A204.1 (cell line): Measurements from ENCODE around the gene M1AP.

ENCODE experiments used
- FAIRE-seq: peaks from 2 replicates; lab custom pipeline; 2012; peaks lifted over from hg19 to GRCh38; lab: Jason Lieb, UNC

Gene M1AP

GRCh38 chr2:74648009-74648443 is at the start of gene M1AP:
M1AP (minus strand) TSS chr2:74648330; CDS start chr2:74640275, 8,055 bp downstream.
- no peak for FAIRE-seq

DNA sequence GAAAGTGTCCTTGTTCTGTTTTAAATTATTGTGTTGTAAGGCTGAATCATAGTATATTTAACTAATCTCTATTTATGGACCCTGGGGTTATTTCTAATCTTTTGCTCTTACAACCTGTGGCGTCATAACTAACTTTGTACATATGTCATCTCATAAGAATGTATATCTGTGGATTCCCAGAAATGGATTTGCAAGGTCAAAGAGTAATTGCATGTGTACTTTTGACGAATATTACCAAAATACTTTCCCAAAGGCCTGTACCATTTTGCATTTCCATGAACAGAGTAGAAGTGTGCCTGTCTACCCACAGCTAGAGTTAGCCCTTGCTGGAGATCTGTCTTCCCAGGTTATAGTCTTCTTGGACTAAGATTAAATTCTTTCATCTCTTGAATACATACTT is 48.7 kb upstream of the M1AP start:
- FAIRE-seq = no peak

DNA sequence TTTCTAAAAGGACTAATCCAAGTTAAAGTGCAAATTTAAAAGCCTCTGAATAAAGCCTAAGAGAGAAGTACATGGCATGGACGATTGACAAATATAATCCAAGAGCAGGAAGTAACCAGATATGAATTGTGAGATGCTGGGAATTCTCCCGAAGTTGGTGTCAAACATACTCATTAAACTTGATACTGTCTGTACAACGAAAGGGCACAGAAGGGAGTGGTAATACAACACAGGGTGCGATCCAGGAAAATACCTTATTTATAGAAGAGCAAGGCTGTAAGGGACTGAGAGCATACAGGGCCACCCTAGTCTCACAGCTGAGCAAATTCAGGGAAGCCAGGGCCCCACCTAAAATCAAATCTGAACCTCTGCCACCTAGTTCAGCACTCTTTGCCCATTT is 47.5 kb upstream of the M1AP start:
- FAIRE-seq = no peak

GRCh38 chr2:74694281-74694680 is 46.2 kb upstream of the M1AP start:
- FAIRE-seq = no peak

GRCh38 chr2:74693668-74694067 is 45.5 kb upstream of the M1AP start:
- no peak for FAIRE-seq

DNA sequence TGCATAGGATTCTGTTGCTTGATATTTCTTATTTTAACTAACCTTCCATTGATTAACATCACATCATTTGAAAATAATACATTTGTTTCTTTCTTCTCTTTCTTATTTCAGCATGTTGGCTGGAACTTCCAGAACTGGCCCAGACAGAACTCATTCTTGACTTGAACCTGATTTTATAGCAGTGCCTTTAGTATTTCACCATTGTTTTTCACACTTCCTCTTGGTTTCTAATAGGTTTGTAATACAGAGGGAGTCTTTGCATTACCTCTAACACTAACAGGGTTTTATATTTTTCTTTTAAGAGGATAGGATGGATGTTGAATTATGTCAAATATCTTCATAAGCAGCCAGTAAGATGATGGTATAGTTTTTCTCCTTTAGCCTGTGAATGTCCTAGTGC is 45.1 kb upstream of the M1AP start:
- FAIRE-seq = no peak

- FAIRE-seq = no peak
Measured at GRCh38 chr2:74691929-74692328, 43.8 kb upstream of the M1AP start.

- peak; percentile 92 for FAIRE-seq
Measured at GRCh38 chr2:74690571-74690970, 42.4 kb upstream of the M1AP start.

DNA sequence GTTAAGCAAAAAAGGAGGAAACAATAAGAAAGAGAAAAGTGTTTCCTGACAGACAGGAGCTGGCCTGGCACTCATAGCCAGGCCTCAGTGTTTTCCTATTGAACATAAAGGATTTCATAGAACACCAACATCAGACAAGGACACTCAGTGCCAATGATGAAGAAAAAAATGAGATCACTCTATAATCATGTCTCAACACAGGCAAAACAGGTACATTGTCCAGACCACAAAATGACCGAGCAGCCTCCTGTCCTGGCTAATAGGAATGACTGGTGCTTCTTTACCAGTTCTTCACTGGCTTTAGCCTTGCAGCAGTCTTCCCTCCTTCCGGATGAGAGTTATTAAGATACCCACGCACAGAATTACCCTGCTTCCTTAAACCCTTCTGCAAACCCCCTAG is 41.5 kb upstream of the M1AP start:
- no peak for FAIRE-seq

DNA sequence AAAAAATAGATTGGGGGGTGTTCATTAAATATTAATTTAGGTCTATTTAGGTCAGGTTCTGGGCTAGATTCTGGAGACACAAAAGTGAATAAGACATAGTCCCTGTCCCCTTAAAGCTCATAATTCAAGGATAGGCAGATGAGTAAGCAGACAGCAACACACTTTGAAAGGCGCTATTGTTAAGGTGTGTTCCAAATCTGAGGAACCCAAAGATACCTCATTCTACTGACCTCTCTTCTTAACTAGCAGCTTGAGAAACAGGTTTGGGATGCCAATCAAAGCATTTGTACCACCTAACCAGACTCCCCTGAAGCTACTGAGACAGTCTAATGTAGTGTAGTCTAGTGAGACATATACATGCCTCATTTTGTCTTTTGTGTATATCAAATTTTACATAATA is 40.8 kb upstream of the M1AP start:
- no peak for FAIRE-seq

- no peak for FAIRE-seq
Measured at GRCh38 chr2:74685408-74685807, 37.3 kb upstream of the M1AP start.

GRCh38 chr2:74682501-74682900 is 34.4 kb upstream of the M1AP start:
- no peak for FAIRE-seq

GRCh38 chr2:74679615-74680014 is 31.5 kb upstream of the M1AP start:
- no peak for FAIRE-seq

GRCh38 chr2:74676331-74676730 is 28.2 kb upstream of the M1AP start:
- no peak for FAIRE-seq

DNA sequence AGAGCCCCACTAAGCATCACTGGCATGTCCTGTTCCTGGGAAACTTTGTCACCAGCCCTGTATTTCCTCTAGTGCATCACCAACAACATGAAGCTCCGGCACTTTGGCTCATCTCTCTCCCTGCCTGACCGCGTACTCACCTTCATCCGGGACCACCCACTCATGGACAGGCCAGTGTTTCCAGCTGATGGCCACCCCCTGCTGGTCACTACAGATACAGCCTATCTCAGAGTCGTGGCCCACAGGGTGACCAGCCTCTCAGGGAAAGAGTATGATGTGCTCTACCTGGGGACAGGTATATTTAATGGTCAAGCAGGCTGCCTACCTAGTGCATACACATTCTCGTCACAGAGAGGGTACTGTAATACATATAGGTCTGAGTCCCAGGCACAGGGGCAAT is 27.0 kb upstream of the M1AP start:
- FAIRE-seq = no peak

DNA sequence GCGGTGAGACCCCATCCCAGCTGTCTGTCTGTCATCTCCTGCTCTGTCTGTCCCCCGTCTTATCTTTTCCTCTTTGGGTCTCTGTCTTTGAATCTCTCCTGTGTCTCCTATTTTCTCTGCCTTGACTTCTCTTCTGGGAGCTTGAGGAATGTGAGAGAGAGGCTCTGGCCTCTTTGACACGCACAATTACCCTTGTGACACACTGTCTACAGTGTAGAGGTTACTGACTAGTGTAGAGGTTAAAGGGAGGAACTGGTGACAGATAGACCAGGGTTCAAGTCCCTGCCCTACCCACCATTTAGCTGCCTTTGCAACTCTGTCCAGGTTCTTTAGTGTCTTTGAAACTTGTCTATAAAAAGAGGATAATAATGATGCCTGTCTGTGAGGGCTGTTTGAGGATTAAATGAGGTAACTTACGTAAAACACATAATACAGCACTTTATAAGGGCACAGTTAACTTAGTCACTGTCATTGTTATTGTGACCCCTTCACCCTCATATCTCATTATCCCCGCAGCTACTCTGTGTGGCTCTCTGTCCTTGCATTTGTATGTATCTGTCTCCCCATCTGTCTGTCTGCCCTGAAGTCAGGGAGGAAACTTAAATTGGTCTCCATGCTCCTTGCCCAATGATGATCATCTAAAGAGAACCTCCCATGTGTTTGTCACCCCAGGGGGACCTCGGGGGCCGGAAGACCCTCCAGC is 25.8 kb upstream of the M1AP start:
- FAIRE-seq = no peak

- FAIRE-seq = no peak
Measured at GRCh38 chr2:74671479-74671878, 23.3 kb upstream of the M1AP start.

GRCh38 chr2:74670263-74670662 is 22.1 kb upstream of the M1AP start:
- no peak for FAIRE-seq

- FAIRE-seq = no peak
Measured at GRCh38 chr2:74668087-74668486, 20.0 kb upstream of the M1AP start.

- FAIRE-seq = no peak
Measured at GRCh38 chr2:74659462-74659861, 11.3 kb upstream of the M1AP start.

DNA sequence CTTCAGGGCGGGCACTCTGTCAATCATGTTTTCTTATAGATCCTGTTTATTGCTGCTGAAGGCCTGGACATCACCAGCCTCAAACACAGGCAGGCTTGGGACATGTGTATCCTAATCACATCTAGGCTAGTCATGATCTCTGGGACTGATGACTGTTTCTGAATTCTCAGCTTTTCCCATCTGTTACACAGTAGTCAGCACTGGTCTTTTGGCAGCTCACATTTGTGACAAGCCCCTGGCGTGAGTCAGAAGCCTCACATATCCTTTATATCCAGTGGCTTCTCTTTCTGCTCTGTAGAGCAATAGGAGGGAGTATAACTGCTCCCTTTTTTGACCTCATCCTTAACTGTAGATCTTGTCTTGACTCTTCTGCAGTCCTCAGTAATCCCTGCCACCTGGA is 10.4 kb upstream of the M1AP start:
- no peak for FAIRE-seq

DNA sequence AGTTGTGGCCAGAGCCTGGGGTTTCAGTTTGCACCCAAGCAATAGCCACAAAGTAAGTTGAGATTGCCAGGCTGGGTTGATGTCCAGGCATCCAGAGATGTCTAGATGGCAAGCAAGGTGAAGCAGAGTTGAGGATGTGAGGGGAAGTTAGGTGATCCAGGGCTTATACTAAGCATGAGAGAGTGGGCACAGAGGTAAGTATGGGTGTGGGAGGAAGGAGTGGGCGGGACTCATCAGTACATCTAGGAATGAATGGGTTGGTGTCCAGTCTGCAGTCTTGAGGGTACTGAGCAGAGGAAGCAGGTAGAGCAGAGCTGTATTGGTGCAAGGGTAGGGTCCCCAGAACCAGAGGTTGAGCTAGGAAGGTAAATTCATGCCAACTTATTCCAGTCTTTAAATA is 7.4 kb upstream of the M1AP start:
- no peak for FAIRE-seq

GRCh38 chr2:74653985-74654882 is 6.1 kb upstream of the M1AP start, which contains the start of gene SEMA4F:
SEMA4F (plus strand) TSS chr2:74654247; CDS start chr2:74654377, 130 bp downstream.
- peak; percentile 97 for FAIRE-seq

GRCh38 chr2:74653589-74653984 is 5.5 kb upstream of the M1AP start:
- FAIRE-seq = no peak
